Anterior cingulate cortex (tissue), 58 donors: ENCODE measurements around the gene NLK.

Experiments used
- DNase-seq, 58 donors: peaks; one replicate each; lab custom pipeline; 2025; lab: John Stamatoyannopoulos, UW

The NLK gene

DNA sequence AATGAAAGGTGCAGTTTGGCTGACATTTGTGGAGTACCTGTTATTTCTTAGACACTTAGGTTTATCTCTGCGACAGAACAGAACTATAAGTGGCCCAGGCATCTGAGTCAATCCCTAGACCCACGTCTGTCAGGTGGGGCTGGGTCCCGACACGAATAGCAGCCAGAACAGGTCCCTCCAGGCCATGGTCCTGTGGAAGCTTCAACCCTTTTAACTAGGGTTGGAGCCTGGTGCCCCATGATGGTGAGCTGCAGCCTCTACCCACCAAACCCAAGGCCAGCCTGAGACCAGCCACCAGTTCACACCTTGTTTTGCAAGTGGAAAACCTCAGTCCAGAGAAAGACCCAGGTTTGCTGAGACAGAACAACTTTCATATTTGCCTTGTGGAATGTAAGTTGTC is 202.0 kb downstream of the NLK start:
- no peak for DNase-seq
